ENCODE results near the gene ADAMTSL2.

Gene ADAMTSL2

DNA sequence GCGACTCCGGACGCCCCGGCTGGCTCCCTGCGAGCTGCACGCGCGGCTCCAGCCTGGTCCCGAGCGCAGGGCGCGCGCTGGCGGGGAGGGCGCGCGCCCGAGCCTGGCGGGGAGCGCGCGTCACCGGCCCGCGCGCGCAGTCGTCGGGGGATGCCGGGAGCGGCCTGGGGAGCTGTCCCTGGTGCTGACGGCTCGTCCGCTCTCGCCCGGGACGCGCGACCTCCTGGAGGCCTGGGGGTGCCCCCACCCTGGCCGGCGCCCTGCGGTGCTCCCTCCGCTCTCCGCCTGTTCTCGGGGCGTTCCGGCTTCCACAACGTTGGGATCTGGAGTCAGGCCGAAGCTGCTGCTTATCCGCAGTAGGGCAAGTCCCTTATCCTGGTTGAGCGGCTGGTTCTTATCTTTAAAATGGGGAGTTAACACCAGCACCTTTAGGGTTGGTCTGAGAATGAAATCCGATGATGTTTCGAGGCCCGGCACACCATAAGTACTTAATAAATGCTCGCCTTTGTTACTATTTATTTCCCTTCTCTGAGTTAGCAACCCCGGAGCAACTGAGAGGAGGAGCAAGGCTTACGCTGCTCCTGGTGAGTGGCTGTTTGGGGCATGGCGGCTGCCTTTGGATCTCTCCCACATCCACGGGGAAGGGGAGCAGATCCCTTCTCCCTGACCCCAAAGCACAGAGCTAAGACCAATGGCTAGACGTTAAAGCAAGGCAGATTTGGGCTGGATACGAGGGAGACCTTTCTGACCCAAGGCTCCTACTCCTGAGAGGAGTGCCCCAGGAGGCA is 75.0 kb downstream of the ADAMTSL2 start, which contains the start of gene FAM163B:
TSS of gene FAM163B (minus strand) at position 79 of the 788 bp plus-strand sequence. CDS start 29,166 bp downstream, outside the sequence.
- DNase-seq: peak; percentile 3

- no peak for DNase-seq
These were observed 76.3 kb downstream of the ADAMTSL2 start for GRCh38 chr9:133610845-133611244.

DNA sequence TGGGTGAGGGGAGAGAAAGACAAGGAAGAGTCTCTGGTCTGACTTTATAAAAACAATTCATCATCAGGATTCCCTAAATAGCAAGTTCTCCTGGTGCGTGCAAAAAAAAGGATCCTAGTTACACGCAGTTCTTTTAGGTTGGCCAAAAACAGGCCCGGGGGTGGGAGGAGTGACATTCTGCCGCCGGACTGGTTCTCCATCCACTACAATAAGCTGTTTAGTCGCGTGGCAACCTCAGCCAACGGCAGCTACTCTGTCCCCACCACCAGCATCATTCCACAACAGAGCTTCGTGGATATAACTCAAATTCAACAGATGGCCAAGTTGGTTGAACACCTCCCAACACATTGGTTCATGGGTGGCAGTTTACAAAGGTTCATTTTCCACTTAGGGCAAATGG is 77.5 kb downstream of the ADAMTSL2 start:
- no peak for DNase-seq

DNA sequence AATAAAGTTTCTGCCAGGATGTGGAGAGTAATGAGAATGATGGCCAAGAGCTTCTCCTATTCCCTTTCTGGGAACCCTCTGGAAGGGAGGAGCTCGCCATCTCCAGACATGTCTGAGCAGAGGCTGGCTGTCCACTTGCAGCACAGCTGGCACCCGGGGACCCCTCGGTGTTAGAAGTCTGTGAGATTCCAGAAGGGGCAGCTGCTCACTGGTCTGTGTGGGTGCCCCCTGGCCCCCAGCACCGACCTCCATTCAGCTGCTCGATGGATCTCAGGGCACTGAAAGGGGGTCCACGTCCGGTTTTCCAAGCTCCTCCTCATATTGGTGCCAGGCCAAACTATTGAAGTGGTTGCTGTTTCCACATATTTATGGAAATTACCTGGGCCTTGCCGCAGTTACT is 78.3 kb downstream of the ADAMTSL2 start:
- no peak for DNase-seq

DNA sequence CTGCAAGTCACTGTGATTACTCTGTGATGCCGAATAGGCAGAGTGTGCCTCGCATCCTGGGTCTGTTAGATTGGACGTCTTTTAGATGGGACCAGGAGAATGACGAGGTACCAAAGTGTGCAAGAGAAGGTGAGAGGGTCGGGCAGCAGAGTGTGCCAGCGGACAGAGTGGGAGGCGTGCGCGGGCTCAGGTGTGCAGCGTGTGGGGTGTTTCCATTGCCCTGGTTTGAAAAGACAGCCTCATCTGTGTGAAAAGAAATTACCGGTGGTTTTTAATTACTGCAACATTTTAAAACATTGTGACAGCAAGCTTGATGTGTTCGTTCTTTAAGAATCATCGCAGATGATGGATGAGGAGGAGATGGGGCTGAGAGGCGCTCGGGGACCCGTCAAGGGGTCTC is 78.9 kb downstream of the ADAMTSL2 start:
- DNase-seq: no peak

DNA sequence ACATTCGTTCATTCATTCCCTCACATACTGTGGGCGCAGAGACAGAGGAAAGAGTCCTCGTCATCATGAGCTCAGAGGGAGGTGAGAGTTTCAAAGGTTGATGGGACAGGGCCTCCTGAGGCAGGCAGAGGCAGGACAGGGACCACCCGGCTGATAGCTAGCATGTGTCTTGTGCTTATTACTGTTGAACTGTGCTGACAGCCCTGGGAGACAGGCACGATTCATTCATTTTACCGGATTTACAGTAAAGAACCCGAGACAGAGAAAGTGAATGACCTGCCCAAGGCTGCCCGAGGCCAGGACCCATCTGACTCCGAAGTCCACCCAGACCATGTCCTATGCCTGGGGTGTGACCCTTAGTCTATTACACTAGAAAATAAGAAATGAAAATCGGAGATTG is 79.6 kb downstream of the ADAMTSL2 start:
- DNase-seq: no peak

DNA sequence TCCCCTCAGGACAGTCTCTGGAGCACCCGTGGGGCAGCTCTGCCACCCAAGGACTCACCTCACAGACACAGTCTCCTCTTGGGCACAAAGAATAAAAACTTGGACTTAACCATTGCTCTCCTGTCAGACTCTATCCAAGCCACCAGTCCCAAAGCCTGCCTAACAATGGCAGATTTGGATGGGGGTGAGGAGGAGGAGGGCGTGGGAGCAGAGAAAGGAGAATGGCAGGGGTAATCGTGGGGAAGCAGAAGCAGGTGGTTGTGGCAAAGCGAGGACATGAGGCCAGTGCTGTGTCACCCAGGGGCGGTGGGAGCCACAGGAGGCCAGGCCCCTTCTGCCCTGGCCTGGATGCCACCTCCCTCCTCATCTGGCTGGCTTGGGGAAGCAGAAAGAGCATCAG is 80.2 kb downstream of the ADAMTSL2 start:
- no peak for DNase-seq

DNA sequence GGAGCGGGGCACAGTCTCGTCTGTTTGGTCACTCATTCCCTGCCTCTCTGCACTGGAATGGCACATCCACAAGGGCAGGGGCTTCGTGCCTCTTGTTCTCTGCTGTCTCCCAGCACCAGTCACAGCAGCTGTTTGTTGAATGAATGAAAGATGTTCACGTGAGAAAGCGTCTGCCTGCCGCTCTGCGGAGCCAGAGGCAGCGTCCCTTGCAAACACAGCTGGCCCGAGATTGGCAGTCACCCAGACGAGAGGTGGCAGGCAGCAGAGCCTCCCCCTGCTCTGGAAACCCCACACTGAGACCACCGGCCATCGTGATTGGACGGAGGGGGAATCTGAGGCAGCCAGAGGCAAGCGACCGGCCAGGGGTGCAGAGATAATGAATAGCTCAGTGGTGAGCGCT is 80.7 kb downstream of the ADAMTSL2 start:
- no peak for DNase-seq

DNA sequence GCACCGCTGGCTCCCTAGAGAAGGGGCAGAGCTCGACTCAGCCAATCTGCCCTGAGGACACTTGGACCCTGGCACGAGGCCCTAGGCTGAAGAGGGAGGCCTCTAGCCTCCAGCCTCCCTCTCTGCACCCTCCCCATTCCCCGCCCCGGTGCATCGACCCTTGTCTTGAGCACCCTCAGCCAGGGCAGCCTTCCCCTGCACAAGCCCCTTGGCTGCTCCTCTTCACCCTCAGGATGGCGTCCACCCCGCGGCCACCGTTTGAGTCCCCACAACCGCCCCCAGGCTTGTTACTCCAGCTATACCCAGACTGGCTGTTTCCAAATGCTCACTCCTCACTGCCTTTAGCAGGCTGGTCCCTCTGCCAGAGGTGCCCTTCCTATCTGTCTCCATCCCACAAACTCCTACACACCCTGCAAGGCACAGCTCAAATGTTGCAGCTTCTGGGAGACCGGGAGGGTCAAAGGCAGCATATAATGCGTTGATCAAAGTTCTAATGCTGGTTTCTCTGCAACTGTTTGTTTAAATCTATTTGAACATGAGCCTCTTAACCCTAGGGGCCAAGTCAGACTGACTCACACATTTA is 81.2 kb downstream of the ADAMTSL2 start:
- DNase-seq: no peak

GRCh38 chr9:133616643-133617405 is 82.3 kb downstream of the ADAMTSL2 start:
- DNase-seq: no peak

DNA sequence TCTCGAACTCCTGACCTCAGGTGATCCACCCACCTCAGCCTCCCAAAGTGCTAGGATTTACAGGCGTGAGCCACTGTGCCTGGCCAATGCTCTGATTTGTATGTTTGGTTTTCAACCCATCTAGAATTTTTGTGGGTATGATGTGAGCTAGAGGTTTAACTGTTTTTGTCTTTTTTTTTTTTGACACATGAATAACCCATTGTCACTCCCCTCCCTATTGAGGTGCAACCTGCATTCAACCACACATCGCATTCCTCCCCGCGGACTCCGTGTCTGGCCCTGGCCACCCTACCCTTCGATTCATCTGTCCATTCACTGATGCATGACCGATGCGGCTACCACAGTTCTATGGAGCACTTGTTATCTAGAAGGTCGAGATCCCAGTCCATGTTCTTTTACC is 84.2 kb downstream of the ADAMTSL2 start:
- DNase-seq: no peak

DNA sequence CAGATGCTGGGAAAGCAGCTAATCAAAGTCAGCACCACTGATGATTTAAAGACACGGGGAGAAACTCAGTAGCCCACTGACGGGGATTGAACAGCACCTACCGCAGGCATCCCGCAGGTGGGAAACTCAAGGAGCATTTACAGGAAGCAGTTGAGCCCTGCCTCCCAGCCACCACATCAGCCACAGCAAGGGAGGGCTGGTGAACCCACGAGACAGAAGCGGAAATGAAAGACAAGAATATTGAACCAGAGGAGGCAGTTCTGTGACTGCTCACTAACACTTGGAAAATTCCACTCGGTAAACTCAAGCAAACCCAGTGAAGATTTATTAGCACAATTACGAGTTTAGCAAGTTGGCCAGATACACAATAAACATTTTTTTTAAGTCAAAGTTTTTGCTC is 85.3 kb downstream of the ADAMTSL2 start:
- DNase-seq: peak; percentile 65

- no peak for DNase-seq
These were observed 87.3 kb downstream of the ADAMTSL2 start for GRCh38 chr9:133621725-133622267.

DNA sequence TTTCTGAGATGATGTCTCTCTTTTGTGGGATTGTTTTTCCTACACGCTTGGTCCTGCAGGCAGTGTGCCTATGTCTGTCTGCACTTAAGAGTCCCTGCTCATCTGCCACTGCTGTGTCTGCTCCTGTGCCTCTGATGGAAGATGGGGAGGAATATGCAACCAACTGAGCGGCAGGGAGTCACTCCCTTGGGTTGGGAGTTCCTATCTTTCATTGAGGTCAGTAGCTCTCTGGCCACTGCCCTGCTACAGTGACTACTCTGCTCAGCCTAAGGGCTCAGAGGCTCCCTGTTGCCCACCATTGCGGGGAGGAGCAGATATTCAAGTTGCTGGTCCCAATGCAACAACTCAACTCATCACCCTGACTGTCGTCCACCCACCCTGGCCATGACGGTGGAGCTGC is 88.1 kb downstream of the ADAMTSL2 start:
- no peak for DNase-seq

Measured in CD4-positive, alpha-beta T cell treated with Interleukin-21 for 1 hour (primary cell).